Tibial nerve (tissue), 4 donors: ENCODE measurements around the gene PHF5A. TPM values are rescaled to one million over a fixed set of nuclear protein-coding genes. Genes with fewer than 3 reads are reported as not detected.

Experiments used
- DNase-seq, 2 donors: peaks; one replicate each; pipeline ENCODE4 v3.0.0-alpha.2; 2019; ENCODE audit warnings: low spot score in 2 of 2
- H3K27ac ChIP-seq, 4 donors: fragments of 200-600 bp; sonication (generic) in 3 of 4; one replicate each; pipeline ENCODE4 v1.5.1; 2017 to 2019; ENCODE audit warnings: mild to moderate bottlenecking in 1 of 4
- H3K27me3 ChIP-seq, 2 donors: fragments of 200-600 bp; sonication (generic) in 1 of 2; one replicate each; pipeline versions ENCODE4 v1.5.1 to v1.6.0; 2017 to 2019
- H3K36me3 ChIP-seq, 3 donors: fragments of 200-600 bp; sonication (generic); one replicate each; pipeline ENCODE4 v1.5.1; 2018 to 2019
- H3K4me1 ChIP-seq, 4 donors: fragments of 200-600 bp; sonication (generic) in 3 of 4; one replicate each; pipeline ENCODE4 v1.5.1; 2017 to 2019
- H3K4me3 ChIP-seq, 4 donors: fragments of 200-600 bp; sonication (generic) in 3 of 4; one replicate each; pipeline ENCODE4 v1.5.1; 2017 to 2019; ENCODE audit warnings: mild to moderate bottlenecking in 1 of 4, moderate library complexity in 1 of 4
- H3K9me3 ChIP-seq, 4 donors: fragments of 200-600 bp; sonication (generic) in 3 of 4; one replicate each; pipeline ENCODE4 v1.5.1; 2017 to 2019
- CTCF ChIP-seq, 5 experiments: fragments of 200-600 bp in 3 of 5; fragments of 450-650 bp in 2 of 5; sonication (generic) in 3 of 5; IDR thresholded peaks; one replicate each; pipeline ENCODE4 v1.5.1; 2016 to 2019; ENCODE audit warnings: antibody characterized with exemption in 5 of 5, mild to moderate bottlenecking in 3 of 5, moderate library complexity in 2 of 5
- EP300 ChIP-seq, 2 donors: sonication (generic); formaldehyde crosslinking; IDR thresholded peaks; one replicate each; pipeline ENCODE4 v1.6.1; 2017; ENCODE audit warnings: antibody characterized with exemption in 2 of 2, mild to moderate bottlenecking in 1 of 2
- POLR2A ChIP-seq, 2 donors: fragments of 450-650 bp; IDR thresholded peaks; one replicate each; pipeline ENCODE4 v1.6.1; 2017; ENCODE audit warnings: antibody characterized with exemption in 2 of 2, mild to moderate bottlenecking in 2 of 2, moderate library complexity in 2 of 2
- WGBS, 2 donors: methylation state at CpG; one replicate each; pipeline ENCODE4 v1.1.5; 2018; 5-methylcytosine and 5-hydroxymethylcytosine counted together
- total RNA-seq, 4 donors: library from RNA; depleted of rRNA; stranded (reverse); fragments of >200 nt; gene quantifications; one replicate each; pipeline ENCODE4 v1.1.0, GENCODE V29; 2016

PHF5A gene
- 10 to 100 TPM; 32.6 to 51.5 (median 36.4) TPM for total RNA-seq

- WGBS, 2 donors: 1% methylated on average over 40 to 48 of the region's 51 CpGs
- Histone ChIP-seq H3K27ac (peak within 1 kb of the TSS; percentile 84 to 95 (median 88)), H3K36me3 (peaks cover 0 to 48% (median 16%) of the 10 kb centered on the region in 3 donors), H3K4me1 (peaks cover 2 to 62% (median 20%) of the 10 kb centered on the region in 4 donors), H3K9me3 (no peaks in the 10 kb centered on the region), H3K27me3 (no peaks in the 10 kb centered on the region), H3K4me3 (peak within 1 kb of the TSS; percentile 88 to 93 (median 90))
- peak in 2 of 5 experiments; percentile 46 for TF ChIP-seq CTCF (IDR thresholded peaks at IDR 0.05)
- peak; percentile 96 to 98 for TF ChIP-seq EP300 (IDR thresholded peaks at IDR 0.05)
- peak in 1 of 2 donors; percentile 49 for TF ChIP-seq POLR2A (IDR thresholded peaks at IDR 0.05)
- peak; percentile 96 to 99 for DNase-seq
Measured at GRCh38 chr22:41468381-41469217, at the start of gene PHF5A, which contains the start of gene ACO2. PHF5A (minus strand) TSS chr22:41468692; CDS start chr22:41468653, 39 bp downstream. ACO2 (plus strand) TSS chr22:41469117; CDS start chr22:41469147, 30 bp downstream.

DNA sequence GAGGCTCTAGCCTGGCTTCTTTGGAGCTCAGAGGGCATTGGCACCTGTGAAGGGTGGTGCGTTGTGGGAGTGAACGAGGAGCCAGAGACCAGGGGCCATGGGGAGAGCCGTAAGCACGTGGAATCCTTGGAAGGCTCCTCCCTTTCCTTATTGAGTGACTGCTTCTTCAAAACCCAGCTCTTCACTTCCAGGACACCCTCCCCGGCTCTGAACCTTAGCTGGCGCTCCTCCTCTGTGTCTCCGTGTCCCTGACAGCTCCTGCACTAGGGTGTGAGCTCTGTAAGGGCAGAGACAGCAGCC is 49.5 kb upstream of the PHF5A start:
- H3K36me3 ChIP-seq: peaks cover 0 to 80% (median 2%) of the 10 kb centered on the region in 3 donors
- no peaks in the 10 kb centered on the region for H3K27me3 ChIP-seq
- no peak for DNase-seq
- peak in 2 of 5 experiments; percentile 11 to 17 for TF ChIP-seq CTCF (IDR thresholded peaks at IDR 0.05)
- TF ChIP-seq POLR2A (IDR thresholded peaks at IDR 0.05): no peak
- no peaks in the 10 kb centered on the region for H3K9me3 ChIP-seq
- 61 to 62% methylated on average over 7 of the region's 7 CpGs for WGBS, 2 donors
- H3K27ac ChIP-seq: peak overlapping the region; percentile 24 to 84 (median 54)
- H3K4me1 ChIP-seq: peaks cover 0 to 20% (median 5%) of the 10 kb centered on the region in 4 donors
- H3K4me3 ChIP-seq: no peak overlapping the region

GRCh38 chr22:41517172-41518047 is 48.9 kb upstream of the PHF5A start:
- H3K36me3 ChIP-seq: peaks cover 0 to 80% (median 2%) of the 10 kb centered on the region in 3 donors
- H3K9me3 ChIP-seq: no peaks in the 10 kb centered on the region
- H3K4me3 ChIP-seq: no peak overlapping the region
- H3K27ac ChIP-seq: peak overlapping the region; percentile 24 to 84 (median 69)
- DNase-seq: peak; percentile 85 to 93
- peaks cover 0 to 23% (median 3%) of the 10 kb centered on the region in 4 donors for H3K4me1 ChIP-seq
- peak in 1 of 2 donors; percentile 68 for TF ChIP-seq EP300 (IDR thresholded peaks at IDR 0.05)
- peak; percentile 80 to 95 (median 90) for TF ChIP-seq CTCF (IDR thresholded peaks at IDR 0.05)
- no peak for TF ChIP-seq POLR2A (IDR thresholded peaks at IDR 0.05)
- 56% methylated on average over 22 of the region's 22 CpGs for WGBS, 2 donors
- no peaks in the 10 kb centered on the region for H3K27me3 ChIP-seq

- no peak for TF ChIP-seq CTCF (IDR thresholded peaks at IDR 0.05)
- TF ChIP-seq EP300 (IDR thresholded peaks at IDR 0.05): no peak
- TF ChIP-seq POLR2A (IDR thresholded peaks at IDR 0.05): no peak
- WGBS, 2 donors: 85 to 88% methylated on average over 8 of the region's 8 CpGs
- H3K4me3 ChIP-seq: no peak overlapping the region
- peak overlapping the region in 1 of 4 donors; percentile 84 for H3K27ac ChIP-seq
- H3K36me3 ChIP-seq: peaks cover 0 to 83% (median 2%) of the 10 kb centered on the region in 3 donors
- peaks cover 0 to 25% (median 3%) of the 10 kb centered on the region in 4 donors for H3K4me1 ChIP-seq
- H3K27me3 ChIP-seq: no peaks in the 10 kb centered on the region
- no peak for DNase-seq
- H3K9me3 ChIP-seq: no peaks in the 10 kb centered on the region
Measured at GRCh38 chr22:41516462-41516861, 48.0 kb upstream of the PHF5A start.
